ENCODE results near the gene CRELD2.

The CRELD2 gene

GRCh38 chr22:49948116-49948957 lies 29.9 kb downstream of the CRELD2 start:
- no peak for DNase-seq

- DNase-seq = no peak
Observed at GRCh38 chr22:49948958-49949913, 30.8 kb downstream of the CRELD2 start.

GRCh38 chr22:49949914-49950292 lies 31.5 kb downstream of the CRELD2 start:
- no peak for DNase-seq

GRCh38 chr22:49950396-49950994 lies 32.1 kb downstream of the CRELD2 start:
- no peak for DNase-seq

GRCh38 chr22:49951000-49951677 lies 32.7 kb downstream of the CRELD2 start:
- DNase-seq = no peak

GRCh38 chr22:49951678-49951985 lies 33.2 kb downstream of the CRELD2 start:
- no peak for DNase-seq

- DNase-seq = no peak
Observed at GRCh38 chr22:49951986-49952896, 33.8 kb downstream of the CRELD2 start.

GRCh38 chr22:49953027-49953679 lies 34.7 kb downstream of the CRELD2 start:
- DNase-seq = no peak

- no peak for DNase-seq
Observed at GRCh38 chr22:49953680-49954344, 35.4 kb downstream of the CRELD2 start.

- DNase-seq = no peak
Observed at GRCh38 chr22:49954354-49954753, 35.9 kb downstream of the CRELD2 start.

- no peak for DNase-seq
Observed at GRCh38 chr22:49954991-49955580, 36.7 kb downstream of the CRELD2 start.

- no peak for DNase-seq
Observed at GRCh38 chr22:49955581-49956417, 37.4 kb downstream of the CRELD2 start.

GRCh38 chr22:49956418-49956770 lies 38.0 kb downstream of the CRELD2 start:
- DNase-seq = no peak

GRCh38 chr22:49956914-49957825 lies 38.7 kb downstream of the CRELD2 start:
- no peak for DNase-seq

- no peak for DNase-seq
Observed at GRCh38 chr22:49957826-49958365, 39.5 kb downstream of the CRELD2 start.

- DNase-seq = no peak
Observed at GRCh38 chr22:49958366-49958921, 40.0 kb downstream of the CRELD2 start.

GRCh38 chr22:49958931-49959781 lies 40.7 kb downstream of the CRELD2 start:
- no peak for DNase-seq

Data from SIG-M5 (cell line).